ENCODE data around the gene TEX2. TPM values are rescaled to one million over a fixed set of nuclear protein-coding genes. Genes with fewer than 3 reads are reported as not detected.

Gene TEX2
- total and polyA plus RNA-seq, 2 of the 13 experiments (the other 11 are each of a cell fraction or from before 2014, with no cell fraction given): 21.4 to 37.7 TPM

DNA sequence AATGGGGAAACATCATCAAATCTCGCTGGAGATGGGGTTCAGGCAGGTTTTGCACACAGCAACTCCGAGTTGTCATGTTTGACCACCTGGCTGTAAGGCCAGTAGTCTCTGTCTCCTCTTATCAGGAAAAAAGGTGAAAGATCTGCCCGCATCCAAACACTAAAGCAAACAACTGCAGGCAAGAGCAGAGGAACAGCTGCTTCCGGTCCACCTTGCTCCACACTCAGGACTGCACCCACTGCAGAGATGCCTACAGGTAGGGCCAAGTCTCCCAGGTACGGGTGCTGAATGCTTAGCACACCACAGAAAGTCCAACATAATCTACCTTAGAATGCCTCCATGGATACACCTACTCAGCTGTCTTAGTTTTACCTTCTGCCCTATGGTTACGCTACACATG is 7.3 kb downstream of the TEX2 start (continued):
- peak; percentile 66 for TF ChIP-seq ZEB1 (IDR thresholded peaks at IDR 0.05; ENCODE audit: insufficient replicate concordance, low read depth)
- TF ChIP-seq, protein P1, sequence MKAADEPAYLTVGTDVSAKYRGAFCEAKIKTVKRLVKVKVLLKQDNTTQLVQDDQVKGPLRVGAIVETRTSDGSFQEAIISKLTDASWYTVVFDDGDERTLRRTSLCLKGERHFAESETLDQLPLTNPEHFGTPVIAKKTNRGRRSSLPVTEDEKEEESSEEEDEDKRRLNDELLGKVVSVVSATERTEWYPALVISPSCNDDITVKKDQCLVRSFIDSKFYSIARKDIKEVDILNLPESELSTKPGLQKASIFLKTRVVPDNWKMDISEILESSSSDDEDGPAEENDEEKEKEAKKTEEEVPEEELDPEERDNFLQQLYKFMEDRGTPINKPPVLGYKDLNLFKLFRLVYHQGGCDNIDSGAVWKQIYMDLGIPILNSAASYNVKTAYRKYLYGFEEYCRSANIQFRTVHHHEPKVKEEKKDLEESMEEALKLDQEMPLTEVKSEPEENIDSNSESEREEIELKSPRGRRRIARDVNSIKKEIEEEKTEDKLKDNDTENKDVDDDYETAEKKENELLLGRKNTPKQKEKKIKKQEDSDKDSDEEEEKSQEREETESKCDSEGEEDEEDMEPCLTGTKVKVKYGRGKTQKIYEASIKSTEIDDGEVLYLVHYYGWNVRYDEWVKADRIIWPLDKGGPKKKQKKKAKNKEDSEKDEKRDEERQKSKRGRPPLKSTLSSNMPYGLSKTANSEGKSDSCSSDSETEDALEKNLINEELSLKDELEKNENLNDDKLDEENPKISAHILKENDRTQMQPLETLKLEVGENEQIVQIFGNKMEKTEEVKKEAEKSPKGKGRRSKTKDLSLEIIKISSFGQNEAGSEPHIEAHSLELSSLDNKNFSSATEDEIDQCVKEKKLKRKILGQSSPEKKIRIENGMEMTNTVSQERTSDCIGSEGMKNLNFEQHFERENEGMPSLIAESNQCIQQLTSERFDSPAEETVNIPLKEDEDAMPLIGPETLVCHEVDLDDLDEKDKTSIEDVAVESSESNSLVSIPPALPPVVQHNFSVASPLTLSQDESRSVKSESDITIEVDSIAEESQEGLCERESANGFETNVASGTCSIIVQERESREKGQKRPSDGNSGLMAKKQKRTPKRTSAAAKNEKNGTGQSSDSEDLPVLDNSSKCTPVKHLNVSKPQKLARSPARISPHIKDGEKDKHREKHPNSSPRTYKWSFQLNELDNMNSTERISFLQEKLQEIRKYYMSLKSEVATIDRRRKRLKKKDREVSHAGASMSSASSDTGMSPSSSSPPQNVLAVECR (CRISPR knock-in tag; IDR thresholded peaks at IDR 0.05; ENCODE audit: borderline replicate concordance): peak; percentile 33; the same call in 1 of the 2 replicates
- TF ChIP-seq TBX2 (CRISPR knock-in tag; IDR thresholded peaks at IDR 0.05; ENCODE audit: borderline replicate concordance): peak; percentile 50; the same call in 1 of the 2 replicates
- 0 out of 2 replicates have a peak, but pooled peaks have one; percentile 7 for TF ChIP-seq CBX5 (CRISPR knock-in tag; IDR thresholded peaks at IDR 0.05; ENCODE audit: borderline replicate concordance)
- no peak for TF ChIP-seq TBL1XR1 (IDR thresholded peaks at IDR 0.05; ENCODE audit: borderline replicate concordance, low read length, partially characterized antibody)
- TF ChIP-seq, protein P2, sequence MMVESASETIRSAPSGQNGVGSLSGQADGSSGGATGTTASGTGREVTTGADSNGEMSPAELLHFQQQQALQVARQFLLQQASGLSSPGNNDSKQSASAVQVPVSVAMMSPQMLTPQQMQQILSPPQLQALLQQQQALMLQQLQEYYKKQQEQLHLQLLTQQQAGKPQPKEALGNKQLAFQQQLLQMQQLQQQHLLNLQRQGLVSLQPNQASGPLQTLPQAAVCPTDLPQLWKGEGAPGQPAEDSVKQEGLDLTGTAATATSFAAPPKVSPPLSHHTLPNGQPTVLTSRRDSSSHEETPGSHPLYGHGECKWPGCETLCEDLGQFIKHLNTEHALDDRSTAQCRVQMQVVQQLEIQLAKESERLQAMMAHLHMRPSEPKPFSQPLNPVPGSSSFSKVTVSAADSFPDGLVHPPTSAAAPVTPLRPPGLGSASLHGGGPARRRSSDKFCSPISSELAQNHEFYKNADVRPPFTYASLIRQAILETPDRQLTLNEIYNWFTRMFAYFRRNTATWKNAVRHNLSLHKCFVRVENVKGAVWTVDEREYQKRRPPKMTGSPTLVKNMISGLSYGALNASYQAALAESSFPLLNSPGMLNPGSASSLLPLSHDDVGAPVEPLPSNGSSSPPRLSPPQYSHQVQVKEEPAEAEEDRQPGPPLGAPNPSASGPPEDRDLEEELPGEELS (CRISPR knock-in tag; IDR thresholded peaks at IDR 0.05): peak; percentile 65
- peak; percentile 54; the same call in 1 of the 2 replicates for TF ChIP-seq GABPB1 (CRISPR knock-in tag; IDR thresholded peaks at IDR 0.05)
- TF ChIP-seq, protein P3, sequence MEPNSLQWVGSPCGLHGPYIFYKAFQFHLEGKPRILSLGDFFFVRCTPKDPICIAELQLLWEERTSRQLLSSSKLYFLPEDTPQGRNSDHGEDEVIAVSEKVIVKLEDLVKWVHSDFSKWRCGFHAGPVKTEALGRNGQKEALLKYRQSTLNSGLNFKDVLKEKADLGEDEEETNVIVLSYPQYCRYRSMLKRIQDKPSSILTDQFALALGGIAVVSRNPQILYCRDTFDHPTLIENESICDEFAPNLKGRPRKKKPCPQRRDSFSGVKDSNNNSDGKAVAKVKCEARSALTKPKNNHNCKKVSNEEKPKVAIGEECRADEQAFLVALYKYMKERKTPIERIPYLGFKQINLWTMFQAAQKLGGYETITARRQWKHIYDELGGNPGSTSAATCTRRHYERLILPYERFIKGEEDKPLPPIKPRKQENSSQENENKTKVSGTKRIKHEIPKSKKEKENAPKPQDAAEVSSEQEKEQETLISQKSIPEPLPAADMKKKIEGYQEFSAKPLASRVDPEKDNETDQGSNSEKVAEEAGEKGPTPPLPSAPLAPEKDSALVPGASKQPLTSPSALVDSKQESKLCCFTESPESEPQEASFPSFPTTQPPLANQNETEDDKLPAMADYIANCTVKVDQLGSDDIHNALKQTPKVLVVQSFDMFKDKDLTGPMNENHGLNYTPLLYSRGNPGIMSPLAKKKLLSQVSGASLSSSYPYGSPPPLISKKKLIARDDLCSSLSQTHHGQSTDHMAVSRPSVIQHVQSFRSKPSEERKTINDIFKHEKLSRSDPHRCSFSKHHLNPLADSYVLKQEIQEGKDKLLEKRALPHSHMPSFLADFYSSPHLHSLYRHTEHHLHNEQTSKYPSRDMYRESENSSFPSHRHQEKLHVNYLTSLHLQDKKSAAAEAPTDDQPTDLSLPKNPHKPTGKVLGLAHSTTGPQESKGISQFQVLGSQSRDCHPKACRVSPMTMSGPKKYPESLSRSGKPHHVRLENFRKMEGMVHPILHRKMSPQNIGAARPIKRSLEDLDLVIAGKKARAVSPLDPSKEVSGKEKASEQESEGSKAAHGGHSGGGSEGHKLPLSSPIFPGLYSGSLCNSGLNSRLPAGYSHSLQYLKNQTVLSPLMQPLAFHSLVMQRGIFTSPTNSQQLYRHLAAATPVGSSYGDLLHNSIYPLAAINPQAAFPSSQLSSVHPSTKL (CRISPR knock-in tag; IDR thresholded peaks at IDR 0.05): 0 out of 2 replicates have a peak, but pooled peaks have one; percentile 7
- TF ChIP-seq, protein P4, sequence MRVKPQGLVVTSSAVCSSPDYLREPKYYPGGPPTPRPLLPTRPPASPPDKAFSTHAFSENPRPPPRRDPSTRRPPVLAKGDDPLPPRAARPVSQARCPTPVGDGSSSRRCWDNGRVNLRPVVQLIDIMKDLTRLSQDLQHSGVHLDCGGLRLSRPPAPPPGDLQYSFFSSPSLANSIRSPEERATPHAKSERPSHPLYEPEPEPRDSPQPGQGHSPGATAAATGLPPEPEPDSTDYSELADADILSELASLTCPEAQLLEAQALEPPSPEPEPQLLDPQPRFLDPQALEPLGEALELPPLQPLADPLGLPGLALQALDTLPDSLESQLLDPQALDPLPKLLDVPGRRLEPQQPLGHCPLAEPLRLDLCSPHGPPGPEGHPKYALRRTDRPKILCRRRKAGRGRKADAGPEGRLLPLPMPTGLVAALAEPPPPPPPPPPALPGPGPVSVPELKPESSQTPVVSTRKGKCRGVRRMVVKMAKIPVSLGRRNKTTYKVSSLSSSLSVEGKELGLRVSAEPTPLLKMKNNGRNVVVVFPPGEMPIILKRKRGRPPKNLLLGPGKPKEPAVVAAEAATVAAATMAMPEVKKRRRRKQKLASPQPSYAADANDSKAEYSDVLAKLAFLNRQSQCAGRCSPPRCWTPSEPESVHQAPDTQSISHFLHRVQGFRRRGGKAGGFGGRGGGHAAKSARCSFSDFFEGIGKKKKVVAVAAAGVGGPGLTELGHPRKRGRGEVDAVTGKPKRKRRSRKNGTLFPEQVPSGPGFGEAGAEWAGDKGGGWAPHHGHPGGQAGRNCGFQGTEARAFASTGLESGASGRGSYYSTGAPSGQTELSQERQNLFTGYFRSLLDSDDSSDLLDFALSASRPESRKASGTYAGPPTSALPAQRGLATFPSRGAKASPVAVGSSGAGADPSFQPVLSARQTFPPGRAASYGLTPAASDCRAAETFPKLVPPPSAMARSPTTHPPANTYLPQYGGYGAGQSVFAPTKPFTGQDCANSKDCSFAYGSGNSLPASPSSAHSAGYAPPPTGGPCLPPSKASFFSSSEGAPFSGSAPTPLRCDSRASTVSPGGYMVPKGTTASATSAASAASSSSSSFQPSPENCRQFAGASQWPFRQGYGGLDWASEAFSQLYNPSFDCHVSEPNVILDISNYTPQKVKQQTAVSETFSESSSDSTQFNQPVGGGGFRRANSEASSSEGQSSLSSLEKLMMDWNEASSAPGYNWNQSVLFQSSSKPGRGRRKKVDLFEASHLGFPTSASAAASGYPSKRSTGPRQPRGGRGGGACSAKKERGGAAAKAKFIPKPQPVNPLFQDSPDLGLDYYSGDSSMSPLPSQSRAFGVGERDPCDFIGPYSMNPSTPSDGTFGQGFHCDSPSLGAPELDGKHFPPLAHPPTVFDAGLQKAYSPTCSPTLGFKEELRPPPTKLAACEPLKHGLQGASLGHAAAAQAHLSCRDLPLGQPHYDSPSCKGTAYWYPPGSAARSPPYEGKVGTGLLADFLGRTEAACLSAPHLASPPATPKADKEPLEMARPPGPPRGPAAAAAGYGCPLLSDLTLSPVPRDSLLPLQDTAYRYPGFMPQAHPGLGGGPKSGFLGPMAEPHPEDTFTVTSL (CRISPR knock-in tag; IDR thresholded peaks at IDR 0.05; ENCODE audit: borderline replicate concordance): 0 out of 2 replicates have a peak, but pooled peaks have one; percentile 30
- TF ChIP-seq SAP130 (CRISPR knock-in tag; IDR thresholded peaks at IDR 0.05; ENCODE audit: low read depth): peak; percentile 15; the same call in 1 of the 2 replicates
- 0 out of 2 replicates have a peak, but pooled peaks have one; percentile 34 for TF ChIP-seq NR2F2 (IDR thresholded peaks at IDR 0.05; ENCODE audit: borderline replicate concordance, low read depth)
- no peak for TF ChIP-seq ZNF83 (CRISPR knock-in tag; IDR thresholded peaks at IDR 0.05; ENCODE audit: borderline replicate concordance)

Data from HepG2 (cell line).